Stimulated activated CD4-positive, alpha-beta T cell treated with anti-CD3 and anti-CD28 coated beads, Interleukin-2, amount 100 ng/mL, for 4 hours (primary cell): ENCODE results near the gene TMEM253.

ENCODE experiments used
- DNase-seq: peaks from one replicate; pipeline ENCODE4 v3.0.0-alpha.2; 2020; ENCODE audit warnings: low read depth

TMEM253 gene

GRCh38 chr14:21071225-21072030 is 29.4 kb upstream of the TMEM253 start:
- DNase-seq: peak; percentile 19

GRCh38 chr14:21072031-21072473 is 28.8 kb upstream of the TMEM253 start:
- no peak for DNase-seq

- no peak for DNase-seq
These were observed 28.0 kb upstream of the TMEM253 start for GRCh38 chr14:21072781-21073339.

GRCh38 chr14:21073921-21074320 is 26.9 kb upstream of the TMEM253 start:
- DNase-seq: no peak

- no peak for DNase-seq
These were observed 26.2 kb upstream of the TMEM253 start for GRCh38 chr14:21074398-21075272.

GRCh38 chr14:21075719-21076437 is 25.0 kb upstream of the TMEM253 start:
- no peak for DNase-seq

GRCh38 chr14:21077672-21078071 is 23.2 kb upstream of the TMEM253 start:
- no peak for DNase-seq

GRCh38 chr14:21078287-21078686 is 22.6 kb upstream of the TMEM253 start:
- DNase-seq: no peak

- DNase-seq: no peak
These were observed 22.1 kb upstream of the TMEM253 start for GRCh38 chr14:21078726-21079125.

- no peak for DNase-seq
These were observed 19.2 kb upstream of the TMEM253 start for GRCh38 chr14:21081521-21082142.

GRCh38 chr14:21083565-21084325 is 17.1 kb upstream of the TMEM253 start:
- DNase-seq: no peak

GRCh38 chr14:21084396-21084795 is 16.5 kb upstream of the TMEM253 start:
- DNase-seq: no peak

GRCh38 chr14:21084998-21085853 is 15.6 kb upstream of the TMEM253 start:
- DNase-seq: no peak

- no peak for DNase-seq
These were observed 14.0 kb upstream of the TMEM253 start for GRCh38 chr14:21086908-21087293.

GRCh38 chr14:21087294-21088091 is 13.4 kb upstream of the TMEM253 start:
- DNase-seq: no peak

- DNase-seq: no peak
These were observed 12.2 kb upstream of the TMEM253 start for GRCh38 chr14:21088687-21089086.

GRCh38 chr14:21089271-21089670 is 11.6 kb upstream of the TMEM253 start:
- no peak for DNase-seq

- no peak for DNase-seq
These were observed 11.0 kb upstream of the TMEM253 start for GRCh38 chr14:21089877-21090193.
